ENCODE data around the gene PNMT.
A peak's percentile ranks its signal among the peaks of the same experiment; 100 is the strongest.

The PNMT gene, protein sequence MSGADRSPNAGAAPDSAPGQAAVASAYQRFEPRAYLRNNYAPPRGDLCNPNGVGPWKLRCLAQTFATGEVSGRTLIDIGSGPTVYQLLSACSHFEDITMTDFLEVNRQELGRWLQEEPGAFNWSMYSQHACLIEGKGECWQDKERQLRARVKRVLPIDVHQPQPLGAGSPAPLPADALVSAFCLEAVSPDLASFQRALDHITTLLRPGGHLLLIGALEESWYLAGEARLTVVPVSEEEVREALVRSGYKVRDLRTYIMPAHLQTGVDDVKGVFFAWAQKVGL

GRCh38 chr17:39667945-39668924, at the start of gene PNMT:
TSS of gene PNMT (plus strand) at chr17:39668453. CDS start at chr17:39668476, 23 bp downstream.
- DNase-seq: peak; percentile 83

GRCh38 chr17:39618956-39619785, 49.1 kb upstream of the PNMT start:
- DNase-seq: no peak

- no peak for DNase-seq
Observed at GRCh38 chr17:39619786-39620101, 48.5 kb upstream of the PNMT start.

GRCh38 chr17:39621523-39622379, 46.5 kb upstream of the PNMT start:
- peak; percentile 91 for DNase-seq

DNA sequence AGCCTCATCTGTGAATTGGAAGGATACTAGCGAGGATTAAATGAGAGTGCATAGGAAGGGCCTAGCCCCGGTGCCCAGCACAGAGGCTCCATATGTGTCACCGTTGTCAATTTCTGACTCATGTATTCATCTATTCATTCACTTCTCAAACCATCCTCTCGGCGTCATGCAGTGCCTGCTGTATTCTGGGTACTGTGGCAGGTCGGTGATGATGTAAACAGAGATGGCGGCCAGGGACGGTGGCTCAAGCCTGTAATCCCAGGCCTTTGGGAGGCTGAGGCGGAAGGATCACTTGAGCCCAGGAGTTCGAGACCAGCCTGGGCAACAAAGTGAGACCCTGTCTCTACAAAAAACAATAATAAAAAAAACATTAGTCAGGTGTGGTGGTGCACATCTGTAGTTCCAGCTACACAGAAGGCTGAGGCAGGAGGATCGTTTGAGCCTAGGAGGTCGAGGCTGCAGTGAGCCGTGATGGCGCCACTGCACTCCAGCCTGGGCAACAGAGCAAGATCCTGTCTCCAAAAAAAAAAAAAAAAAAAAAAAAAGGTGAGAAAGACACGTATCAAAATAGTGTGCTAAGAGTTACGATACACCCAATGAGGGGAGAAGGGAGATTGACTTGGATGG, 45.8 kb upstream of the PNMT start:
- DNase-seq: no peak

GRCh38 chr17:39623356-39623950, 44.8 kb upstream of the PNMT start:
- peak; percentile 85 for DNase-seq

- no peak for DNase-seq
Observed at GRCh38 chr17:39624313-39624712, 43.9 kb upstream of the PNMT start.

- no peak for DNase-seq
Observed at GRCh38 chr17:39625198-39625785, 43.0 kb upstream of the PNMT start.

GRCh38 chr17:39626171-39627046, 41.8 kb upstream of the PNMT start, which contains the start of gene PPP1R1B:
TSS of gene PPP1R1B (plus strand) at chr17:39626952. CDS start at chr17:39627393, 441 bp downstream.
- DNase-seq: no peak

- no peak for DNase-seq
Observed at GRCh38 chr17:39627047-39627711, 41.1 kb upstream of the PNMT start.

- DNase-seq: no peak
Observed at GRCh38 chr17:39627712-39628516, 40.3 kb upstream of the PNMT start.

DNA sequence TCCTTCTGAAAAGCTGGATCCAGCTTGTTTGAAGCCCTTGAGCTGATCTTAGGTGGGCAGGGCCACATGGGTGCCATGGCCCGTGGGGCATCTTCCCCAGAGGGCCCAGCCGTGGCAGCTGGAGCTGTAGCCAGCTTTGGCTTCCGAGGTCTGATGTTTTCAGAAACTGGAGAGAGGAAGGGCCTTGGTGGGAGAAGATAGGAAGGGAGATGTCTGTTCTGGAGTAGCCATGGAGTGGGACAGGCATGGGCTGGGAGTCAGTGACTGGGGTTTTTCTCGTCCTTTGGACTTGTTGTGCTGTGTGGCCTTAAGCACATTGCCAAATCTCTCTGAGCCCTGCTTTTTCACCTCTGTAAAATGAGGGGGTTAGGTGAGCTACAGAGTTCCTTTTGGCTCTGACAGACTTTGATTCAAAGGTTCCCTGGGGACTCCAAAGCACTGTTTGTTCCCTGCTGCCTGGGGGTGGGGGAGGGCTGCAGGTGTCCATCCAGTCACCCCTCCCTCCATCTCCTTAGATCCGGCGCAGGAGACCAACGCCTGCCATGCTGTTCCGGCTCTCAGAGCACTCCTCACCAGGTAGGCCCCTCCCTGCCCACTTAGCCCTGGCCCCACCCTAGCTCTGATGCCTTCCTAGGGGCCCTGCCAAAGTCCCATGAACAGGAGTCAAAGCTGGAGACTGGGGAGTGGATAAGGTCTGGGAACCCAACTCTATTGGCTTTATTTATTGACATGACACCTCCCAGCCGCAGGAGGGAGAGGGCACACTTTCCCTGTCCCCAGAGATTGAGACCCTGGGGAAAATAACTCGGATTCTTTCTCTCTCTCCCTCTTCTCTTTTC, 39.4 kb upstream of the PNMT start:
- no peak for DNase-seq

- no peak for DNase-seq
Observed at GRCh38 chr17:39629494-39629880, 38.8 kb upstream of the PNMT start.

DNA sequence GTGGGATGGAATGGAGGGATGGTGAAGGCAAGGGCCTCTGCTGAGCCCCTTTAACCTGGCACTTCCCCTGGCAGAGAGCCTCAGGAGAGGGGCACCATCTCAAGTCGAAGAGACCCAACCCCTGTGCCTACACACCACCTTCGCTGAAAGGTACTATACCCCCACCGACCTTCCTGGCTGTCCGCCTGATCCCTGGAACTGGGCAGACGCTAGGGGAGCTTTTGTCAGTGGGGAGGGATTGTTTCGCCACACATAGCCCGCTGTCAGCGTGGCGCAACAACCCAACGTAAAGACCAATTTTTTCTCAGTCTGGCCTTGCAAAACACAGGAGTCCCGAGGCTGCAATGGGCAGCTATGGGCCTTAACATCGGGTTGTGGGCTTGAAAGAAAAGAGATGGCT, 38.4 kb upstream of the PNMT start:
- DNase-seq: no peak

GRCh38 chr17:39631403-39631802, 36.9 kb upstream of the PNMT start:
- no peak for DNase-seq

DNA sequence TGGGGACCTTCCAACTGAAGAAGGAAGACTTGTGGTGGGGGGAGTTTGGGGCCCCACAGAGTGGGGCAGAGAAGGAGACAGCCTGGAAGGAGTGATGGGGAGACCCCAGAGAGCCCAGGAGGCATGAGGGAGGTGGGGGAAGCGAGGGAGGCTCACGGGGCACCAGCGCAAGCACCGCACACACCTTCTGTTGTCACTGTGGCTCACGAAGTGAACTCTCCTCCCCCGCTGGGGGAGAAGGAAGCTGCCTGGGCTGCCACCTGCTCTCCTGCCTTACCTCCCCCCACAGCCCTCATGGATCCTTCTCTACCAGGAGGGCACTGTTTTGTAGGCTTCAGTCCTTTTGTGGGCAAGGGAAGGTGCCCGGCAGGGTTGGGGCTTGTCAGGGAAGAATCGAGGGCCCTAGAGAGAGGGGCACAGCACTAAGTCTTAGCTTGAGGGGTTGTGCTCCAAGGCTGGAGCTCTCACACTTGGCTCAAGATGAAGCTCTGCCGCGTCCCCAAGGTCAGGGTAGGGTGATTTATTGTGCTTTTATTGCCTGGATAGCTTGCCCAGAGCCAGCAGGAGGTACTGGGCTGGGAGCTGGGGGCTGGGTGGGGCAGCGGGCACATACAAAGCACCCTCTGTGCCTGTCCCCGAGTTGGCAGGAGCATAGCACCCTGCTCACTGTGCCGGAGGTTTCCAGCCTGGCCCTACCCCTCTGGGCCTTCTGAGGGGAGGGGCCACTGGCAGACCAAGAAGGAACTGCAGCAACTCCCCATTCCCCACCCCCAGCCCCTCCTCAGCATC, 35.9 kb upstream of the PNMT start:
- DNase-seq: no peak

All from OCI-M1 (cell line).